RCC 7860 (cell line): ENCODE data around the gene SPX.

Source experiments
- DNase-seq: peaks from one replicate; pipeline ENCODE4 v3.0.0-alpha.2; 2015; ENCODE audit warnings: low spot score
- FAIRE-seq: peaks from 2 replicates; lab custom pipeline; 2012; peaks lifted over from hg19 to GRCh38; lab: Jason Lieb, UNC

Gene SPX

DNA sequence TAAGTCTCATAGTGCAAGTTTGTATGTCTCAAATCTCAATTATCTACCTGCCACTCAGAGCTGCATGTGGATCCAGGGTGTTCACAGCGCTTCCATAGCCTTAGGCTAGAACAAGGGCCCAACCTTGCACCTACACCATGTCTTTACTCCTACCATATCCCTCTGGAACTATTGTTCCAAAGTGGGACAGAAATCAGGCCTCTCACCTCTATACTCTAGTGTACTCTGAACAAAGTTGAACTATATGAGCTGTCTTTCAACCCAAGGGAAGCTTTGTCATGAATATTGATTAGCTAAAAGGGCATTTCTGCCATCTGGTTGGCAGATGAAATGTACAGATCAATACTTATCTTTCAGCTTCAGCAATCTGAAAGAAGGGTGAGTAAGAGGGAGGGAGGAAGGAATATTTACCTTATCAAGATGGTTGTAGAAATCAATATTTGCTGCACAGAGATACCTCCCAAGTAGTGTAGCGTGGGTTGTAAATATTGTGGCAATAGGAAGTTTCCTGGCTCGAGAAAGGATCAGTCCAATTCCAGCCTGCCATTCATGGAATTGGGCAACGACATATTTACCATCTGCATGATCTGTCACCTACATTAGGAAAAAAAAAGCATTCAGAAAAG is 47.8 kb downstream of the SPX start:
- DNase-seq (no peak), FAIRE-seq (no peak)

DNA sequence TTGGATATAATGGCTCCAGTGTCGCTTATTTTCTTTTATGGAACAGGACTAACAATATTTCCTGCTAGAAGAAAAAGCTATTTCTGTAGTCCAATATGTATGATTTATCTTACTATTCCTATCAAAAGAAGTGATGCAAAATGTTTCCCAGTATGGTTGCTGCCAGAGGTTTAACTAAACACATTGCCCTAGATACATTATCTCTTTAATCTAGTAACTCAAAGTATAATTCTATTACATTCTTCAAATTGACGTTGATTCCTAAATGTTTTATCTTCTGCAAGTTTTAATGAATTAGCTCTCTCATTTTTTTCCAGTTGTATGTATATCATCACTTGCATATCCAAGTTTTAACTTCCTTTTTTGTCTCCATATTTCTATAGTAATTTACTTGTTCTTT is 50.3 kb downstream of the SPX start:
- no peak for FAIRE-seq
- no peak for DNase-seq

- no peak for DNase-seq
- no peak for FAIRE-seq
Measured at GRCh38 chr12:21577516-21577915, 51.4 kb downstream of the SPX start.

DNA sequence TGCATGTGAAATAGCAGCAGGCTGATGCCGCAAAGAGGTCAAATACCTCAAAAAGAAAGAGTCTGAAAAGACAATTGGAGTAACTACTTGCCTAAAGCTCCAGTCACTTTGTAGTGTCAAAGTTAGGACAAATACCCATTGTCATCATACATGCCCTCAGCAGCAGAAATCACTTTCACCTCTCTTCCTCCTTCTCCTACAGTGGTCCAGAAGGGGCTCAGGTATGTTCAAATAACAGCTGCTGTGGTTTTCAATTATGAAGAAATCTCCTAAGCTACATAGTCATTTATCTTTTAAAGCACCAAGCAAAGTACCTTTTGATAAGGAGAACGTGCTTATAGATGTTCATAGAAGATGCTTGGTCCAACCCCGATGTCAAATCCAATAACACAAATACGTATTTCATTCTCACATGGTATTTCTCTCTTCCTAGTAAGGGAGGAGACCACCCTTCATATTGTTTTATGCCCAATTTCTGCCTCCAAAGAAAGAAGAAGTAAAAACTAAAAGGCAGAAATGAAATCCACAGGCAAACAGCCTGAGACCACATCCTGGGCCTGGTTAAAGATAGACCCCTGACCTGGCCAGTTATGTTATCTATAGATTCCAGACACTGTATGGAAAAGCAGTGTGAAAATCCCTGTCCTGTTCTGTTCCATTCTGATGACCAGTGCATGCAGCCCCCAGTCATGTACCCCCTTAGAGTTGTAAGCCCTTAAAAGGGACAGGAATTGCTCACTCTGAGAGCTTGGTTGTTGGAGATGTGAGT is 54.8 kb downstream of the SPX start:
- FAIRE-seq = no peak
- no peak for DNase-seq
